Measurements from ENCODE around the gene MTA3.

DNA sequence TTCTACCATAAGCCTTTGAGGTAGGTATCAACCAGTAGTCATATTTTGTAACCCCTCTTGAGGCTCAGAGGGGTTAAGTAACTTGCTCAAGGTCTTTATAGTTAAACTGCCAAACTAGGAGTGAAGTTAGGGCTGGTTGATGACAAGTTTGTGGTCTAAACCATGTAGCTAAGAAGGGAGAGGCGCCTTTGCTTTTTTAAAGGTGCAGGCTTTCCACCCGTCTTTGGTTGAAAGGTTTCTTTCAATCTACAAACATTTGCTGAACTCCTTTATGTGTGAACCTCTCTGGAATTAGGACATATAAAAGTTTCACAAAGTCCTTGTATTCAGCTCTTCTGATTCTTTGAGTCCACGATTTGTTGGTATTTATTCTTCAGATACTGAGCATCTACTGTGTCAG, 2.4 kb upstream of the MTA3 start:
- TF ChIP-seq GATA3 (IDR thresholded peaks at IDR 0.05; ENCODE audit: low read depth, low read length) (no peak), GATA2 (IDR thresholded peaks at IDR 0.05; ENCODE audit: low read depth, low read length) (no peak)
